Suprapubic skin (tissue), 4 donors: ENCODE measurements around the gene USP19. TPM values are rescaled to one million over a fixed set of nuclear protein-coding genes. Genes with fewer than 3 reads are reported as not detected.

Source experiments
- DNase-seq, 2 donors: peaks; one replicate each; pipeline ENCODE4 v3.0.0-alpha.2; 2019; ENCODE audit warnings: low spot score in 2 of 2
- H3K27ac ChIP-seq: fragments of 200-600 bp; sonication (generic); one replicate; pipeline ENCODE4 v1.5.1; 2019
- H3K27me3 ChIP-seq: fragments of 200-600 bp; sonication (generic); one replicate; pipeline ENCODE4 v1.5.1; 2019
- H3K36me3 ChIP-seq: fragments of 200-600 bp; sonication (generic); one replicate; pipeline ENCODE4 v1.5.1; 2019
- H3K4me1 ChIP-seq: fragments of 200-600 bp; sonication (generic); one replicate; pipeline ENCODE4 v1.5.1; 2019
- H3K4me3 ChIP-seq: fragments of 200-600 bp; sonication (generic); one replicate; pipeline ENCODE4 v1.5.1; 2019; ENCODE audit warnings: mild to moderate bottlenecking
- H3K9me3 ChIP-seq: fragments of 200-600 bp; sonication (generic); one replicate; pipeline ENCODE4 v1.5.1; 2019
- EP300 ChIP-seq: sonication (generic); formaldehyde crosslinking; IDR thresholded peaks from one replicate; pipeline ENCODE4 v1.6.1; 2017; ENCODE audit warnings: antibody characterized with exemption
- POLR2A ChIP-seq, 2 donors: fragments of 450-650 bp; IDR thresholded peaks; one replicate each; pipeline ENCODE4 v1.6.1; 2017; ENCODE audit warnings: antibody characterized with exemption in 2 of 2, mild to moderate bottlenecking in 2 of 2, moderate library complexity in 2 of 2
- POLR2AphosphoS5 ChIP-seq, 3 donors: sonication (generic); formaldehyde crosslinking; IDR thresholded peaks; one replicate each; pipeline ENCODE4 v1.6.1; 2017; ENCODE audit warnings: antibody characterized with exemption in 3 of 3
- WGBS: methylation state at CpG from one replicate; pipeline ENCODE4 v1.1.5; 2018; 5-methylcytosine and 5-hydroxymethylcytosine counted together
- total RNA-seq, 4 donors: library from RNA; depleted of rRNA; stranded (reverse); fragments of >200 nt; gene quantifications; one replicate each; pipeline ENCODE4 v1.1.0, GENCODE V29; 2016
- TF ChIP-seq, protein P1 (sequence below), 2 donors: fragments of 200-600 bp in 1 of 2; fragments of 450-650 bp in 1 of 2; sonication (generic) in 1 of 2; IDR thresholded peaks; one replicate each; pipeline ENCODE4 v1.5.1; 2016 to 2019; ENCODE audit warnings: antibody characterized with exemption in 2 of 2, mild to moderate bottlenecking in 1 of 2, moderate library complexity in 1 of 2

USP19 gene
- total RNA-seq, 4 donors from 2014 or later: 46.1 to 82.1 (median 76.0) TPM

- H3K27ac ChIP-seq: no peak overlapping the region
- 60% methylated on average over 2 of the region's 2 CpGs for WGBS
Observed at GRCh38 chr3:49158792-49159191, 38.2 kb upstream of the USP19 start.

GRCh38 chr3:49158103-49158709, 37.6 kb upstream of the USP19 start:
- Histone ChIP-seq H3K4me1 (no peaks in the 10 kb centered on the region), H3K27ac (no peak overlapping the region), H3K36me3 (peaks cover 21% of the 10 kb centered on the region), H3K27me3 (no peaks in the 10 kb centered on the region), H3K9me3 (no peaks in the 10 kb centered on the region), H3K4me3 (no peak overlapping the region)
- 68% methylated on average over 5 of the region's 5 CpGs for WGBS
- no peak for DNase-seq
- no peak for TF ChIP-seq POLR2A (IDR thresholded peaks at IDR 0.05)
- TF ChIP-seq, protein P1, sequence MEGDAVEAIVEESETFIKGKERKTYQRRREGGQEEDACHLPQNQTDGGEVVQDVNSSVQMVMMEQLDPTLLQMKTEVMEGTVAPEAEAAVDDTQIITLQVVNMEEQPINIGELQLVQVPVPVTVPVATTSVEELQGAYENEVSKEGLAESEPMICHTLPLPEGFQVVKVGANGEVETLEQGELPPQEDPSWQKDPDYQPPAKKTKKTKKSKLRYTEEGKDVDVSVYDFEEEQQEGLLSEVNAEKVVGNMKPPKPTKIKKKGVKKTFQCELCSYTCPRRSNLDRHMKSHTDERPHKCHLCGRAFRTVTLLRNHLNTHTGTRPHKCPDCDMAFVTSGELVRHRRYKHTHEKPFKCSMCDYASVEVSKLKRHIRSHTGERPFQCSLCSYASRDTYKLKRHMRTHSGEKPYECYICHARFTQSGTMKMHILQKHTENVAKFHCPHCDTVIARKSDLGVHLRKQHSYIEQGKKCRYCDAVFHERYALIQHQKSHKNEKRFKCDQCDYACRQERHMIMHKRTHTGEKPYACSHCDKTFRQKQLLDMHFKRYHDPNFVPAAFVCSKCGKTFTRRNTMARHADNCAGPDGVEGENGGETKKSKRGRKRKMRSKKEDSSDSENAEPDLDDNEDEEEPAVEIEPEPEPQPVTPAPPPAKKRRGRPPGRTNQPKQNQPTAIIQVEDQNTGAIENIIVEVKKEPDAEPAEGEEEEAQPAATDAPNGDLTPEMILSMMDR (IDR thresholded peaks at IDR 0.05): peak in 1 of 2 donors; percentile 37

More at GRCh38 chr3:49158792-49159191, 38.2 kb upstream of the USP19 start:
- Histone ChIP-seq H3K4me1 (peaks cover 2% of the 10 kb centered on the region), H3K27me3 (no peaks in the 10 kb centered on the region), H3K4me3 (no peak overlapping the region), H3K9me3 (no peaks in the 10 kb centered on the region), H3K36me3 (peaks cover 27% of the 10 kb centered on the region)
- no peak for TF ChIP-seq POLR2A (IDR thresholded peaks at IDR 0.05)
- TF ChIP-seq, protein P1 (IDR thresholded peaks at IDR 0.05): no peak
- TF ChIP-seq POLR2AphosphoS5 (IDR thresholded peaks at IDR 0.05): no peak
- no peak for TF ChIP-seq EP300
- DNase-seq: no peak

DNA sequence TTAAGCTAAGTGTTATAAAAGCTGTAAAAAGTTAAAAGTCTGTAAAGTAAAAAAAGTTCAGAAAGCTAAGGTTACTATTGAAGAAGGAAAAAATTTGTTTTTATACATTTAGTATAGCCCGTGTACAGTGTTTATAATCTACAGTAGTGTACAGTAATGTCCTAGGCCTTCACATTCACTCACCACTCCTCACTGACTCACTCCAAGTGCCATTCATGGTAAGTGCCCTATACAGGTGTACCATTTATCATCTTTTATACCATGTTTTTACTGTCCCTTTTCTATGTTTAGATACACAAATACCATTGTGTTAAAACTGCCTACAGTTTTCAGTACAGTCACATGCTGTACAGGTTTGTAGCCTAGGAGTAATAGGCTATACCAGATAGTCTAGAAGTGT, 36.7 kb upstream of the USP19 start:
- Histone ChIP-seq H3K27me3 (no peaks in the 10 kb centered on the region), H3K27ac (no peak overlapping the region), H3K4me3 (no peak overlapping the region), H3K4me1 (no peaks in the 10 kb centered on the region), H3K9me3 (no peaks in the 10 kb centered on the region), H3K36me3 (peaks cover 12% of the 10 kb centered on the region)
- no peak for DNase-seq
- TF ChIP-seq POLR2A (IDR thresholded peaks at IDR 0.05) (no peak), POLR2AphosphoS5 (IDR thresholded peaks at IDR 0.05) (no peak), EP300 (no peak)
- TF ChIP-seq, protein P1 (IDR thresholded peaks at IDR 0.05): no peak
- 73% methylated on average over 1 of the region's 1 CpG for WGBS

DNA sequence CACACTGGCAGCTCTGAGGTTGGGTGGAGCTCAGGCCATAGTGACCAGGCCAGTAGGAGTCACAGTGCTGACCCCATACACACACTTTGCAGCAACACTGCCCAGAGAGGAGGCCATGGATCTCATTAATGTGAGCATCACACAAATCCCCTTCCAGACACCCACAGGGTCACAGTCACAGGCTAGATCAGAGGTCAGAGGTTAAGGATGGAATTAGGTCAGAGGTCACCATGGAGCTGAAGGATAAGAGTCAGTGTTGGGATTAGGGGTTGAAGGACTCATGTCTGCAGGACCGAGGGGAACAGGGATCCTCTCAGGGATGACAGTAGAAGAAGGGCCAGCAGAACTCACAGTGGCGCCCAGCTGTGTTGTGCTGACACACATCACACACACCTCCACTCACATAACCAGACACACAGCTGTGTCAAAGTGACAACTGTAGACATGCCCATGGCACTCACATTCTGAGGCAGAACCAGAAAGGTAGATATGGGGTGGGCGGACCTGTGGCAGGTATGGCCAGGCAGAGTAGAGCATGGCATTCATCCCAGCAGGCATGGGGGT, 32.8 kb upstream of the USP19 start:
- no peak for DNase-seq
- H3K4me3 ChIP-seq: no peak overlapping the region
- no peak overlapping the region for H3K27ac ChIP-seq
- H3K36me3 ChIP-seq: no peaks in the 10 kb centered on the region
- H3K4me1 ChIP-seq: no peaks in the 10 kb centered on the region
- 83% methylated on average over 1 of the region's 3 CpGs for WGBS
- H3K9me3 ChIP-seq: no peaks in the 10 kb centered on the region
- TF ChIP-seq POLR2A (IDR thresholded peaks at IDR 0.05): no peak
- no peak for TF ChIP-seq EP300
- TF ChIP-seq, protein P1 (IDR thresholded peaks at IDR 0.05): no peak
- no peak for TF ChIP-seq POLR2AphosphoS5 (IDR thresholded peaks at IDR 0.05)
- no peaks in the 10 kb centered on the region for H3K27me3 ChIP-seq

- H3K4me3 ChIP-seq: no peak overlapping the region
- no peak for TF ChIP-seq POLR2A (IDR thresholded peaks at IDR 0.05)
- no peak for TF ChIP-seq EP300
- no peak for TF ChIP-seq POLR2AphosphoS5 (IDR thresholded peaks at IDR 0.05)
- TF ChIP-seq, protein P1 (IDR thresholded peaks at IDR 0.05): no peak
- H3K27ac ChIP-seq: no peak overlapping the region
- no peaks in the 10 kb centered on the region for H3K36me3 ChIP-seq
- DNase-seq: no peak
- no peaks in the 10 kb centered on the region for H3K9me3 ChIP-seq
- no peaks in the 10 kb centered on the region for H3K4me1 ChIP-seq
- no peaks in the 10 kb centered on the region for H3K27me3 ChIP-seq
- WGBS: 91% methylated on average over 2 of the region's 2 CpGs
Observed at GRCh38 chr3:49151610-49152009, 31.0 kb upstream of the USP19 start.
